Hepatocyte (in vitro differentiated cells): ENCODE results near the gene MED9. TPM values are rescaled to one million over a fixed set of nuclear protein-coding genes. Genes with fewer than 3 reads are reported as not detected.

Experiments used
- DNase-seq: peaks from one replicate; pipeline ENCODE4 v3.0.0-alpha.2; 2016; ENCODE audit warnings: low spot score
- H2AFZ ChIP-seq: fragments of 200-600 bp; sonication (generic); 2 replicates; pipeline ENCODE4 v1.6.0; 2016; ENCODE audit warnings: antibody characterized with exemption, mild to moderate bottlenecking
- H3K27ac ChIP-seq: fragments of 200-600 bp; sonication (generic); 2 replicates; pipeline ENCODE4 v1.5.1; 2016; ENCODE audit warnings: mild to moderate bottlenecking
- H3K27me3 ChIP-seq: fragments of 200-600 bp; sonication (generic); 2 replicates; pipeline ENCODE4 v1.6.1; 2016
- H3K36me3 ChIP-seq: fragments of 200-600 bp; sonication (generic); replicated peaks from 2 replicates; pipeline ENCODE4 v1.5.1; 2016; ENCODE audit warnings: low read depth; ENCODE audit not compliant: insufficient read depth
- H3K4me1 ChIP-seq: fragments of 200-600 bp; sonication (generic); 2 replicates; pipeline ENCODE4 v1.5.1; 2016; ENCODE audit warnings: mild to moderate bottlenecking, moderate library complexity; ENCODE audit not compliant: insufficient read depth
- H3K4me2 ChIP-seq: fragments of 200-600 bp; sonication (generic); 2 replicates; pipeline ENCODE4 v1.6.0; 2016
- H3K4me3 ChIP-seq: fragments of 200-600 bp; sonication (generic); 2 replicates; pipeline ENCODE4 v1.5.1; 2016; ENCODE audit warnings: mild to moderate bottlenecking
- H3K79me2 ChIP-seq: fragments of 200-600 bp; sonication (generic); 2 replicates; pipeline ENCODE4 v1.6.0; 2017; ENCODE audit warnings: mild to moderate bottlenecking
- H3K9me2 ChIP-seq: fragments of 200-600 bp; sonication (generic); replicated peaks from 2 replicates; pipeline ENCODE4 v1.6.0; 2017; ENCODE audit warnings: mild to moderate bottlenecking; ENCODE audit not compliant: insufficient read depth
- H3K9me3 ChIP-seq: fragments of 200-600 bp; sonication (generic); 2 replicates; pipeline ENCODE4 v1.5.1; 2016; ENCODE audit warnings: low read depth, mild to moderate bottlenecking
- H4K20me1 ChIP-seq: fragments of 200-600 bp; sonication (generic); 2 replicates; pipeline ENCODE4 v1.6.0; 2016; ENCODE audit warnings: mild to moderate bottlenecking; ENCODE audit not compliant: insufficient read depth, poor library complexity, severe bottlenecking
- CTCF ChIP-seq: fragments of 200-600 bp; sonication (generic); IDR thresholded peaks from 2 replicates; pipeline ENCODE4 v1.5.1; 2016; ENCODE audit warnings: antibody characterized with exemption, mild to moderate bottlenecking; ENCODE audit not compliant: poor library complexity
- EZH2 ChIP-seq: fragments of 200-600 bp; sonication (generic); IDR thresholded peaks from 2 replicates; pipeline ENCODE4 v1.6.1; 2016; ENCODE audit warnings: antibody characterized with exemption, mild to moderate bottlenecking, borderline replicate concordance
- EZH2phosphoT487 ChIP-seq: fragments of 200-600 bp; sonication (generic); IDR thresholded peaks from one replicate; pipeline ENCODE4 v1.6.1; 2018; ENCODE audit warnings: antibody characterized with exemption, mild to moderate bottlenecking, low read depth, moderate library complexity; ENCODE audit not compliant: unreplicated experiment, severe bottlenecking
- WGBS: methylation state at CpG from one replicate; pipeline ENCODE4 v1.1.6; 2016; ENCODE audit warnings: low lambda C conversion rate; ENCODE audit errors: missing lambda C conversion rate; 5-methylcytosine and 5-hydroxymethylcytosine counted together
- polyA plus RNA-seq: library from polyadenylated mRNA; unstranded; fragments of >200 nt; fragmentation: Nextera tagmentation; extraction: Ambion mirVana; gene quantifications from 2 replicates; pipeline ENCODE4 v1.2.1, GENCODE V29; 2016
- total RNA-seq: library from RNA; depleted of rRNA; stranded (reverse); fragments of >200 nt; gene quantifications from 2 replicates; pipeline ENCODE4 v1.2.3, GENCODE V29; 2014

MED9 gene
- total and polyA plus RNA-seq, 2 experiments from 2014 or later, result 17.1 to 17.3 TPM

- DNase-seq, result peak; percentile 61
Observed at GRCh38 chr17:17537311-17538099, 60.7 kb downstream of the MED9 start.

GRCh38 chr17:17538417-17539391 is 61.9 kb downstream of the MED9 start:
- peak; percentile 82 for DNase-seq
- WGBS, result 43% methylated on average over 10 of the region's 10 CpGs
- H3K4me3 ChIP-seq, result no peak overlapping the region
- H3K4me1 ChIP-seq, result peaks cover 29% of the 10 kb centered on the region
- TF ChIP-seq CTCF, result no peak
- no peak for TF ChIP-seq EZH2
- TF ChIP-seq EZH2phosphoT487, result no peak
- H4K20me1 ChIP-seq, result no peaks in the 10 kb centered on the region
- H3K9me2 ChIP-seq, result no peaks in the 10 kb centered on the region
- no peaks in the 10 kb centered on the region for H3K36me3 ChIP-seq
- peak overlapping the region; percentile 85 for H3K27ac ChIP-seq
- no peaks in the 10 kb centered on the region for H3K27me3 ChIP-seq
- H2AFZ ChIP-seq, result no peak overlapping the region
- no peaks in the 10 kb centered on the region for H3K9me3 ChIP-seq
- no peaks in the 10 kb centered on the region for H3K79me2 ChIP-seq
- peak overlapping the region; percentile 15 for H3K4me2 ChIP-seq

More at GRCh38 chr17:17537311-17538099, 60.7 kb downstream of the MED9 start:
- peak overlapping the region; percentile 85 for H3K27ac ChIP-seq
- peak overlapping the region; percentile 15 for H3K4me2 ChIP-seq
- H3K4me1 ChIP-seq, result peaks cover 29% of the 10 kb centered on the region
- no peaks in the 10 kb centered on the region for H3K27me3 ChIP-seq
- WGBS, result 80% methylated on average over 15 of the region's 15 CpGs
- H3K9me3 ChIP-seq, result no peaks in the 10 kb centered on the region
- H3K4me3 ChIP-seq, result no peak overlapping the region
- H2AFZ ChIP-seq, result no peak overlapping the region
- TF ChIP-seq CTCF (no peak), EZH2 (no peak), EZH2phosphoT487 (no peak)
- no peaks in the 10 kb centered on the region for H3K36me3 ChIP-seq
- no peaks in the 10 kb centered on the region for H4K20me1 ChIP-seq
- H3K9me2 ChIP-seq, result no peaks in the 10 kb centered on the region
- H3K79me2 ChIP-seq, result no peaks in the 10 kb centered on the region

- TF ChIP-seq CTCF (no peak), EZH2 (no peak), EZH2phosphoT487 (no peak)
- 83% methylated on average over 8 of the region's 10 CpGs for WGBS
- Histone ChIP-seq H3K4me2 (no peak overlapping the region), H3K27ac (peak overlapping the region; percentile 58), H3K79me2 (no peaks in the 10 kb centered on the region), H3K36me3 (no peaks in the 10 kb centered on the region), H3K9me3 (no peaks in the 10 kb centered on the region), H4K20me1 (no peaks in the 10 kb centered on the region), H3K27me3 (no peaks in the 10 kb centered on the region), H3K4me1 (peaks cover 29% of the 10 kb centered on the region), H3K4me3 (no peak overlapping the region), H2AFZ (no peak overlapping the region), H3K9me2 (no peaks in the 10 kb centered on the region)
- no peak for DNase-seq
Observed at GRCh38 chr17:17539591-17539990, 62.8 kb downstream of the MED9 start.
